D721Med (cell line): Measurements from ENCODE around the gene RASAL1.

Experiments
- DNase-seq: peaks from one replicate; pipeline ENCODE4 v3.0.0; 2011; ENCODE audit warnings: low spot score; ENCODE audit not compliant: insufficient read length
- FAIRE-seq: peaks from 2 replicates; lab custom pipeline; 2011; peaks lifted over from hg19 to GRCh38; lab: Jason Lieb, UNC
- CTCF ChIP-seq: IDR thresholded peaks from 2 replicates; pipeline ENCODE4 v1.5.1; 2012; ENCODE audit warnings: mild to moderate bottlenecking, control low read depth; ENCODE audit not compliant: insufficient read depth; ENCODE audit errors: missing control alignments

The RASAL1 gene, protein sequence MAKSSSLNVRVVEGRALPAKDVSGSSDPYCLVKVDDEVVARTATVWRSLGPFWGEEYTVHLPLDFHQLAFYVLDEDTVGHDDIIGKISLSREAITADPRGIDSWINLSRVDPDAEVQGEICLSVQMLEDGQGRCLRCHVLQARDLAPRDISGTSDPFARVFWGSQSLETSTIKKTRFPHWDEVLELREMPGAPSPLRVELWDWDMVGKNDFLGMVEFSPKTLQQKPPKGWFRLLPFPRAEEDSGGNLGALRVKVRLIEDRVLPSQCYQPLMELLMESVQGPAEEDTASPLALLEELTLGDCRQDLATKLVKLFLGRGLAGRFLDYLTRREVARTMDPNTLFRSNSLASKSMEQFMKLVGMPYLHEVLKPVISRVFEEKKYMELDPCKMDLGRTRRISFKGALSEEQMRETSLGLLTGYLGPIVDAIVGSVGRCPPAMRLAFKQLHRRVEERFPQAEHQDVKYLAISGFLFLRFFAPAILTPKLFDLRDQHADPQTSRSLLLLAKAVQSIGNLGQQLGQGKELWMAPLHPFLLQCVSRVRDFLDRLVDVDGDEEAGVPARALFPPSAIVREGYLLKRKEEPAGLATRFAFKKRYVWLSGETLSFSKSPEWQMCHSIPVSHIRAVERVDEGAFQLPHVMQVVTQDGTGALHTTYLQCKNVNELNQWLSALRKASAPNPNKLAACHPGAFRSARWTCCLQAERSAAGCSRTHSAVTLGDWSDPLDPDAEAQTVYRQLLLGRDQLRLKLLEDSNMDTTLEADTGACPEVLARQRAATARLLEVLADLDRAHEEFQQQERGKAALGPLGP

DNA sequence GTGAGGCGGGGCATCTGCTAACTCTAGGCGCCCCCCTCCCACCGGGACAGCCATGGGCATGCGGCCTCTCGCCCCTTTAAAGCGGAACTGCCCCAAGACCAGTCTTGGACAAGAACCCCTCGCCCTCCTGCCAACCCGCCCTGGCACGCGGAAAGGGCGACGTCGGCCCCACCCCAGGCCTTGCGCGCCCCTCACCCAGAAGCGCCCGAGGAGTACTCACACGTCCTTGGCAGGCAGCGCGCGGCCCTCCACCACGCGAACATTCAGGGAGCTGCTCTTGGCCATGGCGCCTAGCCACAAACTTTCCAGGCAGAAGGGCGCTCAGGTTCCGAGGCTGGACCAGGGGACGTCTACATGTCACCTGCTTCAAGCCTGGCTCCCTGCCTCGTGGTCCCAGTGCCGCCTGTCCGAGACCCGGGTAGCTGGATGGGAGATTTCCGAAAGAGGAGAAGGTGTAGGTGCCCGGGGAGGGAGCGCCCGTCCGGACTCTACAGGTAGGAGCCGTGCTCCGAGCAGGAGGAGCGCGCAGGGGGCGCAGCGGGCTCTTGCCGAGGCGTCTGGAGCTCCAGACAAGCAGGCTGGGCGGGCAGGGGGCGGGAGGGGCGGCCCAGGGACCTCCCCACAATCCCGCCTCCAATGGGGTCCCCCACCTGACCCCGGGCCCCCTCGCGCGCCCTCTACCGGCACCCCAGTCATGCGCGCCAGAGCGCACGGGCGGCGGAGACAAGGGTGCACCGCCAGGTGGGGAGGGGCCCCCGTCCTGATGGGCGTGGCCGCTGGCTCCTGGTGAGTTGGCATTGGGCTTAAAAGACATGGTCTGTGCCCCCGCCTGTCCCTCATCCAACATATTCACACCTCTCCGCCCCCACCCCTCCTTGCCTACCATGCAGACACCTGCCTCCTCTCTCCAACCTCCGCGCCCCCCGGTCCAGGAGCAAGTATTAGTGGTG is at the start of gene RASAL1:
RASAL1 (minus strand) TSS at position 584 of the 950 bp plus-strand sequence; CDS start at position 285, 299 bp downstream.
- peak; percentile 20 for TF ChIP-seq CTCF
- DNase-seq (no peak), FAIRE-seq (no peak)

- no peak for FAIRE-seq
- TF ChIP-seq CTCF, result no peak
- DNase-seq, result peak; percentile 66
These were observed 49.3 kb upstream of the RASAL1 start for GRCh38 chr12:113184900-113185179.

- no peak for DNase-seq
- FAIRE-seq, result no peak
- TF ChIP-seq CTCF, result no peak
These were observed 48.7 kb upstream of the RASAL1 start for GRCh38 chr12:113184098-113184899.

DNA sequence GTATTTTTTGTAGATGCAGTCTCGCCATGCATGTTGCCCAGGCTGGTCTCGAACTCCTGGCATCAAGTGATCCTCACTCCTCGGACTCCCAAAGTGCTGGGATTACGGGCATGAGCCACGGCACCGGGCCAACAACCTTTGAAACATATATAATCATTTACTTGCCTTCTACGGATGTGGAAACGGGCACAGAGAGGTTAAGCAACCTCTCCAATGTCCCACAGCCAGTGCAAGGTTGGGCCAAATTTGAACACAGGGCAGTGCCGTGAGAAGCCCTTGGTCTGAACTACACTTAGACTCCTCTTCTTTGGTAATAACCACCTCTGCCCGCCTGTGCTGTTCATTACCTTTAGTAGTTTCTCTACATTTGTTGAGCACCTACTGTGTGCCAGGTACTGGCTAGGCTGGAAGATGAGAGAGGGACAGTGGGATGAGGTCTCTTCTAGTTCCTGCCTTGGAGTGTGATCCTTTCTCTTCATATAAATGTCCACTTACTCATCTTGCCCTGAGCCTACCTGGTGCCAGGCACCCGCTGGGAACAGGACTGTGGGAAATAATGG is 47.5 kb upstream of the RASAL1 start:
- DNase-seq (no peak), FAIRE-seq (no peak)
- TF ChIP-seq CTCF, result no peak

GRCh38 chr12:113181975-113182374 is 46.4 kb upstream of the RASAL1 start:
- DNase-seq (no peak), FAIRE-seq (no peak)
- no peak for TF ChIP-seq CTCF

DNA sequence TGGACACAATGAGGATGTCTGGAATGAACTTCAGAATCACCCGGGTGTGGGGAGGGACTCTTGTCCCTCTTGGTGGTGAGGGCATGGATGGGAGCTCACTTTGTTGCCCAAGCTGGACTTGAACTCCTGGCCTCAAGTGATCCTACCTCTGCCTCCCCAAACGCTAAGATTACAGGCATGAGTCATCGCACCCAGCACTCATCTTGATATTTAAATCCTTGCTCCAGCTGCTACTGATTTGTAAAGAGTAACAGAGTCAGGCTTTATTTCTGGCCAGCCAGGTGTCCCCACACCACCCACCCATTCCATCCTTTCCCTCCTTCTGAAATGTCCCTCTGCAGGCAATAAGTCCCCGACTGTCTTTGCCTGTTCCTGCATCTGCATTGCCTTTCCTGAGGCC is 44.8 kb upstream of the RASAL1 start:
- FAIRE-seq (no peak), DNase-seq (no peak)
- TF ChIP-seq CTCF, result no peak
